ENCODE data around the gene TMEM88.
A peak's percentile ranks its signal among the peaks of the same experiment; 100 is the strongest.

The TMEM88 gene

DNA sequence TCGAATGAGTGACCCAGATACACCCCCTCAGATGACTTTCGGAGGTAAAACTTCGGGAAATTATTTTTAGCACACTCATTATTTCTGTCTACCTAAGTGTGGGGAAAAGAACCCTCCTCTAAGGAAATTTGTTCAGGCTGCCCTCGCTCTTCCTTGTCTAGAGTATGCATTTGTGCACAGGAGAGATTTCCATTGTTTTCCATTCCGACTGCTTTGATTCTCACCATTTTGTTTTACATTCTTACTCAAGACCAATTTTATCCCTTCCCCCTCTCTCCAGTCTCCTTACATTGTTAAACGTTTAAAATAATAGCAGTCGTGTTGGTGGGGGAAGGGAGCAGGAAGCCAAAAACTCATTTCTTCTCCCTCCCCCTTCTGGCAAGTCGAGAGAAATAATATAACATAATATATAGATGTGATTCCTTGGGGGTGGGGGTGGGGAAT lies 32.2 kb downstream of the TMEM88 start:
- DNase-seq, result no peak

- peak; percentile 86 for DNase-seq
Measured at GRCh38 chr17:7887482-7888183, 32.8 kb downstream of the TMEM88 start.

GRCh38 chr17:7888184-7888920 lies 33.5 kb downstream of the TMEM88 start, which contains the start of gene CHD3:
CHD3 (plus strand) TSS chr17:7888789; CDS start chr17:7889001, 212 bp downstream.
- DNase-seq, result no peak

GRCh38 chr17:7889166-7889955 lies 34.5 kb downstream of the TMEM88 start:
- DNase-seq, result peak; percentile 95

DNA sequence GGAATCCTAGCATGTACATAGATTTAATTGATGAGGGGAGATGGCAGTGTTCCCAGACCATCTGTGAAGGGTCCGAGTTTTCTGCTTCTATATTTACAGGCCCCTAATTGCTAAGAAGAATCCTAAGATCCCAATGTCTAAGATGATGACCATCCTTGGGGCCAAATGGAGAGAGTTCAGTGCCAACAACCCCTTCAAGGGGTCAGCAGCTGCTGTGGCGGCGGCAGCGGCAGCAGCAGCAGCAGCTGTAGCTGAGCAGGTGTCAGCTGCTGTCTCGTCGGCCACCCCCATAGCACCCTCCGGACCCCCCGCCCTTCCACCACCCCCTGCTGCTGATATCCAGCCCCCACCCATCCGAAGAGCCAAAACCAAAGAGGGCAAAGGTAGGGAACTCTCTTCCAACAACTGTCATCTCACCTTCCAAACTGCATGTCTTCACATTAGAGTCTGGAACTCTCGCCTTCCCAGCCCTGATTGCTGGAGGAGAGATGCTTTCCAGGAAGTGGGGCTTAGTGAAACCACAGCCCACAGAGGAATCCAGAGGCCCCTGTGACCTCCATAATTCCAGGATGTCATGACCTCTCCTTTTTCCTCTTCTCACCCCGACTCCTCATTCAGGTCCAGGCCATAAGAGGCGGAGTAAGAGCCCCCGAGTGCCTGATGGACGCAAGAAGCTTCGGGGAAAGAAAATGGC lies 38.5 kb downstream of the TMEM88 start:
- DNase-seq, result no peak

GRCh38 chr17:7894226-7894625 lies 39.4 kb downstream of the TMEM88 start:
- no peak for DNase-seq

GRCh38 chr17:7894866-7895265 lies 40.0 kb downstream of the TMEM88 start:
- no peak for DNase-seq

GRCh38 chr17:7897090-7897489 lies 42.2 kb downstream of the TMEM88 start:
- no peak for DNase-seq

- DNase-seq, result peak; percentile 42
Measured at GRCh38 chr17:7897773-7898172, 42.9 kb downstream of the TMEM88 start.

DNA sequence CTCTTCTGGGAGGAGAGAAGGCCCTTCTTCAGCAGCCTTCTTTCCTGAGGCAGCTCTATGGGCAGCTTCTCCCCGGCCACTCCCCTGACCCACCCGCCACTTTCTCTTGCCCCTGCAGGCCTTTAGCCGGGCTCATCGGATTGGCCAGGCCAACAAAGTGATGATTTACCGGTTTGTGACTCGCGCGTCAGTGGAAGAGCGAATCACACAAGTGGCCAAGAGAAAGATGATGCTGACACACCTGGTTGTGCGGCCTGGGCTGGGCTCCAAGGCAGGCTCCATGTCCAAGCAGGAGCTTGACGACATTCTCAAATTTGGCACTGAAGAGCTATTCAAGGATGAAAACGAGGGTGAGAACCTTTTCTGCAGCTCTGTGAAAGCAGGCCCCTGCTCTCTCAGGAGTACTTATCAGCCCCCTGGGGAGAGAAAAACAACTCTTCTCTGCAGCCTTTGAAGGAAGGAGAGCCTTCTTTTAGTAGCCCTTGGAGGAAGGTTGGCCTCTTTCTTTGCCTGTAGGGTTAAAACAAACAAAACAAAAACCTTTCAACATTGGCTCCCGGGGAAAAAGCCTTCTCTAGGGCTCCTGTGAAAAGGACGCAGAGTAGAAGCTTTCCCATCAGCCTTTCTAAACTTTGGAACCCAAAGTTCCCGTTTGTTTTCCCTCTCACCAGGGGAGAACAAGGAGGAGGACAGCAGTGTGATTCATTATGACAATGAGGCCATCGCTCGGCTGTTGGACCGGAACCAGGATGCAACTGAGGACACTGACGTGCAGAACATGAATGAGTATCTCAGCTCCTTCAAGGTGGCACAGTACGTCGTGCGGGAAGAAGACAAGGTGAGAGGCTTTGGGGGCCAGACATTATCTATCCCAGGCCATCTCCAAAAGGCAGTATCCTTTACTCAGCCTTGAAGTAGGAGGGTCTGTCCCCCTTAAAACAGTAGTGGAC lies 48.6 kb downstream of the TMEM88 start:
- DNase-seq, result no peak

Data from midbrain (tissue), 1 donor.